ENCODE measurements around the gene APOL5.
"Not testable (repeated sequence)": the region's sequence is repeated elsewhere in the genome, so short reads cannot be mapped to it uniquely, and the experiment has no call there.

Gene APOL5

GRCh38 chr22:35717572-35717971 lies at the start of gene APOL5:
Gene APOL5, plus strand, starts transcription at chr22:35717872. Its CDS starts 0 bp downstream, at chr22:35717872.
- DNase-seq (ENCODE audit: low spot score): no peak

- DNase-seq (ENCODE audit: low spot score): no peak
These were observed 43.3 kb upstream of the APOL5 start for GRCh38 chr22:35674335-35674734.

GRCh38 chr22:35676065-35676464 lies 41.6 kb upstream of the APOL5 start:
- not testable (repeated sequence) for DNase-seq (ENCODE audit: low spot score)

GRCh38 chr22:35677460-35678187 lies 40.0 kb upstream of the APOL5 start:
- no peak for DNase-seq (ENCODE audit: low spot score)

GRCh38 chr22:35678836-35679235 lies 38.8 kb upstream of the APOL5 start:
- no peak for DNase-seq (ENCODE audit: low spot score)

GRCh38 chr22:35679492-35679891 lies 38.2 kb upstream of the APOL5 start:
- not testable (repeated sequence) for DNase-seq (ENCODE audit: low spot score)

- no peak for DNase-seq (ENCODE audit: low spot score)
These were observed 36.1 kb upstream of the APOL5 start for GRCh38 chr22:35681454-35682052.

GRCh38 chr22:35683560-35683959 lies 34.1 kb upstream of the APOL5 start:
- no peak for DNase-seq (ENCODE audit: low spot score)

GRCh38 chr22:35684270-35684700 lies 33.4 kb upstream of the APOL5 start:
- DNase-seq (ENCODE audit: low spot score): no peak

GRCh38 chr22:35684732-35685131 lies 32.9 kb upstream of the APOL5 start:
- no peak for DNase-seq (ENCODE audit: low spot score)

GRCh38 chr22:35685731-35686130 lies 31.9 kb upstream of the APOL5 start:
- no peak for DNase-seq (ENCODE audit: low spot score)

- DNase-seq (ENCODE audit: low spot score): no peak
These were observed 31.4 kb upstream of the APOL5 start for GRCh38 chr22:35686298-35686697.

- DNase-seq (ENCODE audit: low spot score): no peak
These were observed 30.2 kb upstream of the APOL5 start for GRCh38 chr22:35687461-35687860.

GRCh38 chr22:35688913-35689675 lies 28.6 kb upstream of the APOL5 start:
- DNase-seq (ENCODE audit: low spot score): no peak

GRCh38 chr22:35690001-35690400 lies 27.7 kb upstream of the APOL5 start:
- DNase-seq (ENCODE audit: low spot score): no peak

GRCh38 chr22:35695202-35695601 lies 22.5 kb upstream of the APOL5 start:
- DNase-seq (ENCODE audit: low spot score): no peak

GRCh38 chr22:35697142-35697541 lies 20.5 kb upstream of the APOL5 start:
- DNase-seq (ENCODE audit: low spot score): no peak

GRCh38 chr22:35699852-35700251 lies 17.8 kb upstream of the APOL5 start:
- DNase-seq (ENCODE audit: low spot score): not testable (repeated sequence)

- no peak for DNase-seq (ENCODE audit: low spot score)
These were observed 13.6 kb upstream of the APOL5 start for GRCh38 chr22:35703861-35704584.

GRCh38 chr22:35705141-35705540 lies 12.5 kb upstream of the APOL5 start:
- no peak for DNase-seq (ENCODE audit: low spot score)

GRCh38 chr22:35708453-35708852 lies 9.2 kb upstream of the APOL5 start:
- DNase-seq (ENCODE audit: low spot score): no peak

GRCh38 chr22:35708917-35709316 lies 8.8 kb upstream of the APOL5 start:
- DNase-seq (ENCODE audit: low spot score): no peak
